ENCODE results near the gene MTNR1A. TPM values are rescaled to one million over a fixed set of nuclear protein-coding genes. Genes with fewer than 3 reads are reported as not detected.
"Not testable (repeated sequence)": the region's sequence is repeated elsewhere in the genome, so short reads cannot be mapped to it uniquely, and the experiment has no call there.

MTNR1A gene
- total RNA-seq, 1 donor from 2014 or later, result not detected

DNA sequence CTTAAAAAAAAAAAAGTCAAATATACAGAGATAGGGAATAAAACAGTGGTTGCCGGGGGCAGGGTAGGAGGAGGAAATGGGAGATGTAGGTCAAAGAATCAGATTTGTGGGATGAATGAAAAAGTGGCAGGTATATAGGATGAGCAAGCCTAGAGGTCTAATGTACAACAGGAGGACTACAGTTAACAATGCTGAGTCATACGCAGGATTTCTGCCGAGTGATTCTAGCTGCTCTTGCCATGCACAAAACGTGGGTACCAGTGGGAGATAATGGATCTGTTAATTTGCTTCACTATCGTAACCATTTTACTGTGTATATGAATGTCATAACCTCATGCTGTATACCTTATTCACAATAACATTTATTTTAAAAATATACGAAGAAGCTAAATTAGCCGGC is 10.7 kb upstream of the MTNR1A start:
- no peak for DNase-seq (ENCODE audit: extremely low read depth, low read depth, low spot score)

GRCh38 chr4:186563761-186564160 is 8.4 kb upstream of the MTNR1A start:
- no peak for DNase-seq (ENCODE audit: extremely low read depth, low read depth, low spot score)

- no peak for DNase-seq (ENCODE audit: extremely low read depth, low read depth, low spot score)
Observed at GRCh38 chr4:186561748-186562147, 6.4 kb upstream of the MTNR1A start.

DNA sequence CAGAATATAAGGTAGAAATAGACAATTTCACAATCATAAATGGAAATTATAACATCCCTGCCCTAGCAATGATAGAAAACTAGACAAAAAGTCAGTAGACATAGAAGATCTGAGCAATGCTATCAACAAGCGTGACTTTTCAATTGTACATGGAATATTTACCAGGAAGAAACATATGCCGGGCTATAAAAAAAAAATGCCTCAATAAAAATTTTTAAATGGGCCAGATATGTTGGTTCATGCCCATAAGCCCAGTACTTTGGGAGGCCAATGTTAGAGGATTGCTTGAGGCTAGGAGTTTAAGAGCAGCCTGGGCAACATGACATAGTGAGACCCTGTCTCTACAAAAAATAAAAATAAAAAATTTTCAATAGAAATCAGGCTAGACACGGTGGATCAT is 5.3 kb upstream of the MTNR1A start:
- DNase-seq (ENCODE audit: extremely low read depth, low read depth, low spot score), result no peak

DNA sequence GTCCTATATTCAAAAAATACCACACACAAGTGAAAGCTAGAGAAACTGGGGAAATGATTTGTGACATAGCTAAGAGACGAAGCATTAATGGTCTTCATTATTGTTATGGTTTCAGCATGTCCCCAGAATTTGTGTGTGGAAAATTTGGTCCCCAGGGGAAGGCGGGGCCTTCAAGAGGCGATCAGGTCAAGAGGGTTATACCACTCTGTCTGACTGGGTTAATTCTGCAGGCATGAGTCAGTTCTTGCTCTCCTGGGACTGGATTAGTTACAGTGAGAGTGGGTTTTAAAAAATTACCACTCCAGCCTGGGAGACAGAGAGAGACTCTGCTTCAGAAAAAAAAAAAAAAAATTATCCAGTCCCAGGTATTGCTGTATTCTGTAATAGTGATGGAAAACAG is 2.1 kb upstream of the MTNR1A start:
- no peak for DNase-seq (ENCODE audit: extremely low read depth, low read depth, low spot score)

- DNase-seq (ENCODE audit: extremely low read depth, low read depth, low spot score), result no peak
Observed at GRCh38 chr4:186557061-186557460, 1.7 kb upstream of the MTNR1A start.

- no peak for DNase-seq (ENCODE audit: extremely low read depth, low read depth, low spot score)
Observed at GRCh38 chr4:186554539-186554913, 841 bp downstream of the MTNR1A start.

GRCh38 chr4:186553717-186554116 is 1.6 kb downstream of the MTNR1A start:
- no peak for DNase-seq (ENCODE audit: extremely low read depth, low read depth, low spot score)

GRCh38 chr4:186551849-186552248 is 3.5 kb downstream of the MTNR1A start:
- DNase-seq (ENCODE audit: extremely low read depth, low read depth, low spot score), result no peak

GRCh38 chr4:186545436-186545835 is 9.9 kb downstream of the MTNR1A start:
- no peak for DNase-seq (ENCODE audit: extremely low read depth, low read depth, low spot score)

DNA sequence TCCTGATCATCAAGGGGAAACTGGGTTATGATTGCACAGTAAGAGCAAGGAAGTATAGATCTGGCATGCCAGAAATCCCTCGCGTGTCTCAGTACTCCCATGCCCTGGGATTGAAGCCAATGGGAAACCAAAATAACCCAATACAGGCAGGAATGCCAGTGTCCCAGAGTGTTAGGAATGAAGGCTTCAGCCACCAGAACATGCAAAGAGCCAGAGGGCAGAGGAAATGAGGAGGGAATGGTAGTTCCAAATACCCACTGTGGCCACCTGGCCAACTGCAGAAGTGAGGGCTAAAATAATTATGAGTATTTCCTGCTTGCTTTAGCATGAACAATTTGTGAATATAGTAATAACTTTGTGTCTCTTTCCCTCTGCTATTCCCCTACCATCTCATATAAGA is 12.2 kb downstream of the MTNR1A start:
- DNase-seq (ENCODE audit: extremely low read depth, low read depth, low spot score), result no peak

DNA sequence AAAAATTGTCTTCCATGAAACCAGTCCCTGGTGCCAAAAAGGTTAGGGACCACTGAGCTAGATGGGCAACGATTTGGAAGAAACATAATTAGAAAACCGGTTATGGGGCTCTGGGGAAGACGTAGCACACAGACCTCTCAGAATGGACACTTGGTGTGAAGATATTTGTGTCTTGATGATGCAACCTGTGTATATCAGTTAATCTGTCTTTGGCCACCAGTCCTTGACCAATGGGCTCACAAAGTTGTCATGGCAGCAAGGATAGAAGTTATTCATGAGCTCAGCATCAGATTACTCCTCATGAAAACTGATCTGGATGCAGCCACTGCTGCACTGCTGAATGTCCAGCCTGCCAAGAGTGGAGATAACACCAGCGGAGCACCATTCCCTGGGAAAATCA is 13.6 kb downstream of the MTNR1A start:
- DNase-seq (ENCODE audit: extremely low read depth, low read depth, low spot score), result no peak

- no peak for DNase-seq (ENCODE audit: extremely low read depth, low read depth, low spot score)
Observed at GRCh38 chr4:186537843-186538521, 17.4 kb downstream of the MTNR1A start.

- no peak for DNase-seq (ENCODE audit: extremely low read depth, low read depth, low spot score)
Observed at GRCh38 chr4:186536285-186536684, 19.1 kb downstream of the MTNR1A start.

DNA sequence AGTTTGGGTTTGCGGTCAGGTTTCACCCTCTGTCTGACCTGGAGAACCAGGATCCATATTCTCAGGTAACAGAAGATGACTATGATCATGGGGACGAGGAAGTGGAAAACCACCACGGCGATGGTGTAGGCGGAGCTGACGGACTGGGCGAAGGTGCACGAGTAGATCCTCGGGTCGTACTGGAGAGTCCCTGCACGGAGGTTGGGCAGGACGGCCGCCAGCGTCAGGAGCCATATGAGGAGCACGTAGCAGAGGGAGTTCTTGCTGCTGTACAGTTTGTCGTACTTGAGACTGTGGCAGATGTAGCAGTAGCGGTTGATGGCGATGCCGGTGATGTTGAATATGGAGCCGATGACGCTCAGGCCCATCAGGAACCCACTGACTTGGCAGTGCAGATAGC is 21.3 kb downstream of the MTNR1A start:
- no peak for DNase-seq (ENCODE audit: extremely low read depth, low read depth, low spot score)

GRCh38 chr4:186523927-186524326 is 31.4 kb downstream of the MTNR1A start:
- not testable (repeated sequence) for DNase-seq (ENCODE audit: extremely low read depth, low read depth, low spot score)

DNA sequence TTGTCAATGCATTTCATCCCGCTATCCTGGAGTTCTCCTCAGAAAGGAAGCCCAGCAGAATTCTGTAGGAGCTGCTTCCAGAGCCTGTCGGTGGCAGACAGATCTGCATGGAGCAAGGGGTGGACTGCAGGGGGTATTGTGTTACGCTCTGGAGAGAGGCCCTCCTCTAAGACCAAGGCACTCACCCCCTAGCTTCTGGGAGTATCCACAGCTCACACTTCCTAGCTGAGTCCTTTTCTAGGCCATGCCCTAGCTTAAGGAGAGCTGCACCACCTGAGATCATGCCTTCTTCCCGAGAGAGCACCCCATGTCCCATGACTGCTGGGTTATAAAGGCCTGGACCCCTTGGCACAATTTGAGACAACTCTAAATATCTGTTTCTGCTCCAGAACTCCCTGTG is 39.1 kb downstream of the MTNR1A start:
- DNase-seq (ENCODE audit: extremely low read depth, low read depth, low spot score), result no peak

DNA sequence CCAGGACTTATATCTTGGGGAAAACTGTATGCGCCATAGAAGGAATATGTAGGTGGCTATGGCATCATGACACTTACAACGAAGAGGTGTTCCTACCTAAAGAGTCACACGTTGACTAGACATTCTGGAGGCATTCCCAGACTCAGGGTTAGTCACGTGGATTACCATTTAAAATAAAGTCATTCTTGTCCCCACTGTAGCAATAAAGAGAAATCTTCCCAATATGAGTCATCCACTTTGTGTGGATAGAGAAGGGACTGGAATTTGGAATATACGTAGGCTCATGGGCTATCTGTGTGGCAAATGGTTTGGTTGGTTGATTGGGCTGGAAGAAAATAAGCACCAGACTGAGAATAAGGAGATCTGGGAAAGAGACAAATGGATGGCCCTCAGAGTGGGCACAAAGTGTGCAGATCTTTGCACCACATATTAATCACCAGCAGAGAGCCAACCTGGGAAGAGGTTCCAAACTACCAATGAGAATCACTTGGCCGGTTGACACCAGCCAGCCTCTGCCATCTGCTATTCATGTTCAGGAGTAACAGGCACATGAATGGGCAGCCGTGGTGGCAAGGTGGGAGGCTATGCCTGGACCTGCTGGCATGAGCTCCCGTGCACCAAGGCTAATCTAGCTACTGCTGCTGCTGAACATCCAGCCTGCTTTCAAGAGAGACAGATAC is 41.0 kb downstream of the MTNR1A start:
- no peak for DNase-seq (ENCODE audit: extremely low read depth, low read depth, low spot score)

- DNase-seq (ENCODE audit: extremely low read depth, low read depth, low spot score), result not testable (repeated sequence)
Observed at GRCh38 chr4:186504771-186505170, 50.6 kb downstream of the MTNR1A start.

DNA sequence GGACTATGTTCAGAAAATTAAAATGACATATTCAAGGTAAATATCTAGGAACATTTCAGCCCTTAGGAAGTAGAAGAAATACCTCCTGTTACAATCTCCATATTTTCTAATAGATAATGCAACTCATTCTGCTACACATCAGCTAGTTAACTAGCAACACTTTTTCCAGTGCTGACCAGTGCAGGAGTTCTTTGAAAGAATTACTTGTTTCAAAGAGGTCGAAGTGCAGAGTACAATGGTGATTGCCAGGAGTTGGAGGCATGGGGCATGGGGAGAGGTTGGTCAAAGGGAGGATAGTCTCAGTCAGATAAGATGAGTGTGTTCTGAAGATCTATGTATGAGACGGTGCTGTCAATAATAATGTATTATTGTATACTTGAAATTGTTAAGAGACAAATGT is 53.1 kb downstream of the MTNR1A start:
- no peak for DNase-seq (ENCODE audit: extremely low read depth, low read depth, low spot score)

GRCh38 chr4:186501554-186501953 is 53.8 kb downstream of the MTNR1A start:
- no peak for DNase-seq (ENCODE audit: extremely low read depth, low read depth, low spot score)

DNA sequence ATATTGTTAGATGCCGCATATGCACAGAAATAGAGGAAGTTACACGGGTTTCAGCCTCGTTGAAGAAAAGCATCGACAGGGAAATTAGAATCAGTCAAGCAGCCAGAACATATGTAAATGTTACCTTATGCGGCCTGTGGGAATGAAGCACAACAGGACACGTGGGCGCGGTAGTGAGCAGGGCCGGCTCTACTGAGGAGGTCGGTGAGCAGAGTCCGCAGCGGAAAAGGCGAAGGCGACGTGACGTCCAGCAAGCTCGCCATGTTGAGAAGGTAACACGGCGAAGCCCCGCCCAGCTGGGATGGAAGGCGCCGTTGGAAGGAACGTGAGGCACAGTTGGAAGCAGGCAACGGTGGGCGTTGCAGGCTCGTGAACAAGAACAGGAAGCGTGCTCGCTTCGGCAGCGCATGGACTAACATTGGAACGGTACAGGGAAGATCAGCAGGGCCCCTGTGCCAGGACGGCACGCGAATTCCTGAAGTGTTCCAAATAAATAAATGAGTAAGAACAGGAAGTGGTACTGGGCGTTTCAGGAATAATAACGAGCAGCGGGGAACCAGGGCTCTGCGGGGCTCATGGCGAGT is 54.6 kb downstream of the MTNR1A start:
- DNase-seq (ENCODE audit: extremely low read depth, low read depth, low spot score), result no peak
